HEK293 (cell line): Measurements from ENCODE around the gene EEF2.

Experiments
- CTCF ChIA-PET: fragments of 350-600 bp; formaldehyde crosslinking; extraction: SDS; loops from one replicate; lab custom pipeline; 2021; ENCODE audit warnings: antibody characterized with exemption; lab: Yijun Ruan, JAX
- POLR2A ChIA-PET: fragments of 300-600 bp; formaldehyde crosslinking; extraction: SDS; loops from one replicate; lab custom pipeline; 2020; ENCODE audit warnings: antibody characterized with exemption, inconsistent platforms; lab: Yijun Ruan, JAX
- H3K27ac ChIP-seq: fragments of 200-500 bp; sonication (Bioruptor generic); 2 replicates; pipeline ENCODE4 v1.5.1; 2014; ENCODE audit warnings: low read depth, low read length, control low read depth, inconsistent platforms; ENCODE audit errors: extremely low read depth
- H3K36me3 ChIP-seq, 2 experiments: fragments of 200-500 bp in 1 of 2; sonication (Bioruptor generic) in 1 of 2; 1 replicate in 1 of 2; 2 replicates in 1 of 2; pipeline ENCODE4 v1.5.1; 2014 to 2017; ENCODE audit warnings: inconsistent platforms in 2 of 2, low read length in 2 of 2; ENCODE audit not compliant: control insufficient read depth in 2 of 2, insufficient read depth in 1 of 2
- H3K4me1 ChIP-seq: fragments of 200-500 bp; sonication (Bioruptor generic); 2 replicates; pipeline ENCODE4 v1.5.1; 2014; ENCODE audit warnings: mild to moderate bottlenecking, low read length, inconsistent platforms; ENCODE audit not compliant: control insufficient read depth, insufficient read depth
- H3K4me3 ChIP-seq: 2 replicates; pipeline ENCODE4 v1.5.1; 2011; ENCODE audit warnings: low read depth, mild to moderate bottlenecking, control low read depth, low read length, moderate library complexity
- H3K9me3 ChIP-seq: fragments of 200-500 bp; sonication (Bioruptor generic); 2 replicates; pipeline ENCODE4 v1.5.1; 2014; ENCODE audit warnings: low read depth, low read length, inconsistent platforms; ENCODE audit not compliant: control insufficient read depth, insufficient read depth
- EGR2 ChIP-seq: fragments of 450-650 bp; formaldehyde crosslinking; IDR thresholded peaks from 2 replicates; pipeline ENCODE4 v1.5.1; 2016; ENCODE audit warnings: low read depth, missing biosample characterization, missing genetic modification characterization
- FEZF1 ChIP-seq: fragments of 450-650 bp; formaldehyde crosslinking; IDR thresholded peaks from 2 replicates; pipeline ENCODE4 v1.5.1; 2016; ENCODE audit warnings: missing biosample characterization, missing genetic modification characterization
- GFI1B ChIP-seq: fragments of 450-650 bp; formaldehyde crosslinking; IDR thresholded peaks from 2 replicates; pipeline ENCODE4 v1.5.1; 2016; ENCODE audit warnings: missing biosample characterization, missing genetic modification characterization
- PRDM1 ChIP-seq: fragments of 450-650 bp; formaldehyde crosslinking; IDR thresholded peaks from 2 replicates; pipeline ENCODE4; 2016; ENCODE audit warnings: missing biosample characterization, missing genetic modification characterization
- SCRT2 ChIP-seq: fragments of 450-650 bp; formaldehyde crosslinking; IDR thresholded peaks from 2 replicates; pipeline ENCODE4 v1.5.1; 2016; ENCODE audit warnings: missing biosample characterization, missing genetic modification characterization
- ZNF132 ChIP-seq: fragments of 450-650 bp; formaldehyde crosslinking; IDR thresholded peaks from 2 replicates; pipeline ENCODE4 v1.5.1; 2017; ENCODE audit warnings: missing biosample characterization, missing genetic modification characterization, borderline replicate concordance
- ZNF274 ChIP-seq, 2 experiments: fragments of 200-500 bp in 1 of 2; fragments of 450-650 bp in 1 of 2; sonication (Bioruptor generic) in 1 of 2; formaldehyde crosslinking in 1 of 2; IDR thresholded peaks; 2 replicates each; pipeline versions ENCODE4 v1.5.1 to v1.6.1; 2014 to 2016; ENCODE audit warnings: borderline replicate concordance in 1 of 2, inconsistent platforms in 1 of 2, low read length in 1 of 2, missing biosample characterization in 1 of 2, missing genetic modification characterization in 1 of 2
- ZNF341 ChIP-seq: fragments of 450-650 bp; formaldehyde crosslinking; IDR thresholded peaks from 2 replicates; pipeline ENCODE4; 2016; ENCODE audit warnings: low read depth, missing biosample characterization, missing genetic modification characterization
- ZNF433 ChIP-seq: fragments of 450-650 bp; formaldehyde crosslinking; IDR thresholded peaks from 2 replicates; pipeline ENCODE4 v1.5.1; 2016; ENCODE audit warnings: missing biosample characterization, missing genetic modification characterization, low read depth
- ZNF473 ChIP-seq: fragments of 450-650 bp; formaldehyde crosslinking; IDR thresholded peaks from 2 replicates; pipeline ENCODE4 v1.5.1; 2017; ENCODE audit warnings: missing biosample characterization, missing genetic modification characterization
- ZNF510 ChIP-seq: fragments of 450-650 bp; formaldehyde crosslinking; IDR thresholded peaks from 2 replicates; pipeline ENCODE4 v1.5.1; 2018; ENCODE audit warnings: mild to moderate bottlenecking, missing genetic modification characterization, missing biosample characterization; ENCODE audit not compliant: insufficient replicate concordance
- ZNF624 ChIP-seq: fragments of 450-650 bp; formaldehyde crosslinking; IDR thresholded peaks from 2 replicates; pipeline ENCODE4 v1.5.1; 2017; ENCODE audit warnings: missing biosample characterization, missing genetic modification characterization
- ZNF660 ChIP-seq: fragments of 450-650 bp; IDR thresholded peaks from 2 replicates; pipeline ENCODE4 v1.5.1; 2018; ENCODE audit warnings: missing biosample characterization, mild to moderate bottlenecking, missing genetic modification characterization
- TF ChIP-seq, protein P1 (sequence below): fragments of 450-650 bp; IDR thresholded peaks from 2 replicates; pipeline ENCODE4 v1.5.1; 2018; ENCODE audit warnings: missing biosample characterization, missing genetic modification characterization
- TF ChIP-seq, protein P2 (sequence below): fragments of 450-650 bp; formaldehyde crosslinking; IDR thresholded peaks from 2 replicates; pipeline ENCODE4 v1.5.1; 2016; ENCODE audit warnings: missing biosample characterization, missing genetic modification characterization
- TF ChIP-seq, protein P3 (sequence below): fragments of 450-650 bp; formaldehyde crosslinking; IDR thresholded peaks from 2 replicates; pipeline ENCODE4 v1.5.1; 2016; ENCODE audit warnings: missing biosample characterization, missing genetic modification characterization
- TF ChIP-seq, protein P4 (sequence below): fragments of 450-650 bp; formaldehyde crosslinking; IDR thresholded peaks from 2 replicates; pipeline ENCODE4 v1.5.1; 2016; ENCODE audit warnings: missing biosample characterization, missing genetic modification characterization
- TF ChIP-seq, protein P5 (sequence below): fragments of 450-650 bp; formaldehyde crosslinking; conservative IDR thresholded peaks from 2 replicates; pipeline ENCODE4 v1.5.1; 2016; ENCODE audit warnings: low read depth, missing biosample characterization, missing genetic modification characterization

Gene EEF2

DNA sequence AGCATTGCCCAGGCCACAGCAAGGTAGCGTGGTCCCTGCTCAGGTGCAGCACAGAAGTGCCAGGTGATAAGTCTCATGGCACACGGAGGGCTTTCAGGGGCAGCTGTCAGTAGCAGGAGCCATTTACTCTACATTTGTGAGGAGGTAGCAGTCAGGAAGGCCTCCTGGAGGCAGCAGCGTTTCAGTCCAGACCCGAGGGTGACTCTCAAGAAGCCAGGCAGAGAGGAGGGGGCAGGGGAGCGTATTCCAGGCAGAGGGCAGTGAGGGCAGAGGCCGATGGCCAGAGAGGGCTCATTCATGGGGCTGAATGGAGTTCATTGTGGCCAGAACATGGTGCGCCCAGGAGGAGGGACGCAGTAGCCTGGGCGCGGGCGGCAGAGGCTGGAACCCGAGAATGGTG lies 31.2 kb upstream of the EEF2 start:
- CTCF ChIA-PET = interaction anchor here (0.6 to 0.7 kb wide), 2 partner anchors 16 to 142 kb away, joined by 3 read pairs; no protein-coding TSS in a partner anchor
- POLR2A ChIA-PET = no interaction called here
- H3K27ac ChIP-seq = no peak overlapping the region
- H3K9me3 ChIP-seq = no peaks in the 10 kb centered on the region
- no peak for TF ChIP-seq ZNF132 (tag by site-specific recombination)
- no peak for TF ChIP-seq PRDM1 (tag by site-specific recombination)
- TF ChIP-seq GFI1B = no peak
- no peak for TF ChIP-seq ZNF341 (tag by site-specific recombination)
- no peak for TF ChIP-seq EGR2 (tag by site-specific recombination)
- TF ChIP-seq, protein P1, sequence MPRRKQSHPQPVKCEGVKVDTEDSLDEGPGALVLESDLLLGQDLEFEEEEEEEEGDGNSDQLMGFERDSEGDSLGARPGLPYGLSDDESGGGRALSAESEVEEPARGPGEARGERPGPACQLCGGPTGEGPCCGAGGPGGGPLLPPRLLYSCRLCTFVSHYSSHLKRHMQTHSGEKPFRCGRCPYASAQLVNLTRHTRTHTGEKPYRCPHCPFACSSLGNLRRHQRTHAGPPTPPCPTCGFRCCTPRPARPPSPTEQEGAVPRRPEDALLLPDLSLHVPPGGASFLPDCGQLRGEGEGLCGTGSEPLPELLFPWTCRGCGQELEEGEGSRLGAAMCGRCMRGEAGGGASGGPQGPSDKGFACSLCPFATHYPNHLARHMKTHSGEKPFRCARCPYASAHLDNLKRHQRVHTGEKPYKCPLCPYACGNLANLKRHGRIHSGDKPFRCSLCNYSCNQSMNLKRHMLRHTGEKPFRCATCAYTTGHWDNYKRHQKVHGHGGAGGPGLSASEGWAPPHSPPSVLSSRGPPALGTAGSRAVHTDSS (tag by site-specific recombination) = no peak
- TF ChIP-seq SCRT2 = no peak
- TF ChIP-seq, protein P2, sequence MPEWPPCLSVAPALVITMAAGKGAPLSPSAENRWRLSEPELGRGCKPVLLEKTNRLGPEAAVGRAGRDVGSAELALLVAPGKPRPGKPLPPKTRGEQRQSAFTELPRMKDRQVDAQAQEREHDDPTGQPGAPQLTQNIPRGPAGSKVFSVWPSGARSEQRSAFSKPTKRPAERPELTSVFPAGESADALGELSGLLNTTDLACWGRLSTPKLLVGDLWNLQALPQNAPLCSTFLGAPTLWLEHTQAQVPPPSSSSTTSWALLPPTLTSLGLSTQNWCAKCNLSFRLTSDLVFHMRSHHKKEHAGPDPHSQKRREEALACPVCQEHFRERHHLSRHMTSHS (tag by site-specific recombination) = no peak
- no peak for TF ChIP-seq ZNF624 (tag by site-specific recombination)
- TF ChIP-seq, protein P3, sequence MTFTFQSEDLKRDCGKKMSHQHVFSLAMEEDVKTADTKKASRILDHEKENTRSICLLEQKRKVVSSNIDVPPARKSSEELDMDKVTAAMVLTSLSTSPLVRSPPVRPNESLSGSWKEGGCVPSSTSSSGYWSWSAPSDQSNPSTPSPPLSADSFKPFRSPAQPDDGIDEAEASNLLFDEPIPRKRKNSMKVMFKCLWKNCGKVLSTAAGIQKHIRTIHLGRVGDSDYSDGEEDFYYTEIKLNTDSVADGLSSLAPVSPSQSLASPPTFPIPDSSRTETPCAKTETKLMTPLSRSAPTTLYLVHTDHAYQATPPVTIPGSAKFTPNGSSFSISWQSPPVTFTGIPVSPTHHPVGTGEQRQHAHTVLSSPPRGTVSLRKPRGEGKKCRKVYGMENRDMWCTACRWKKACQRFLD (tag by site-specific recombination) = no peak
- TF ChIP-seq ZNF274 (IDR thresholded peaks at IDR 0.05; ENCODE audit: low read length) = no peak
- TF ChIP-seq ZNF274 (tag by site-specific recombination; IDR thresholded peaks at IDR 0.05; ENCODE audit: borderline replicate concordance) = no peak
- TF ChIP-seq, protein P4, sequence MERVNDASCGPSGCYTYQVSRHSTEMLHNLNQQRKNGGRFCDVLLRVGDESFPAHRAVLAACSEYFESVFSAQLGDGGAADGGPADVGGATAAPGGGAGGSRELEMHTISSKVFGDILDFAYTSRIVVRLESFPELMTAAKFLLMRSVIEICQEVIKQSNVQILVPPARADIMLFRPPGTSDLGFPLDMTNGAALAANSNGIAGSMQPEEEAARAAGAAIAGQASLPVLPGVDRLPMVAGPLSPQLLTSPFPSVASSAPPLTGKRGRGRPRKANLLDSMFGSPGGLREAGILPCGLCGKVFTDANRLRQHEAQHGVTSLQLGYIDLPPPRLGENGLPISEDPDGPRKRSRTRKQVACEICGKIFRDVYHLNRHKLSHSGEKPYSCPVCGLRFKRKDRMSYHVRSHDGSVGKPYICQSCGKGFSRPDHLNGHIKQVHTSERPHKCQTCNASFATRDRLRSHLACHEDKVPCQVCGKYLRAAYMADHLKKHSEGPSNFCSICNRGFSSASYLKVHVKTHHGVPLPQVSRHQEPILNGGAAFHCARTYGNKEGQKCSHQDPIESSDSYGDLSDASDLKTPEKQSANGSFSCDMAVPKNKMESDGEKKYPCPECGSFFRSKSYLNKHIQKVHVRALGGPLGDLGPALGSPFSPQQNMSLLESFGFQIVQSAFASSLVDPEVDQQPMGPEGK (tag by site-specific recombination) = no peak
- TF ChIP-seq ZNF433 (tag by site-specific recombination) = no peak
- H3K4me1 ChIP-seq = no peaks in the 10 kb centered on the region
- peaks cover 3 to 71% of the 10 kb centered on the region in 2 experiments; a peak in 2 of 3 replicates for H3K36me3 ChIP-seq
- no peak overlapping the region for H3K4me3 ChIP-seq

DNA sequence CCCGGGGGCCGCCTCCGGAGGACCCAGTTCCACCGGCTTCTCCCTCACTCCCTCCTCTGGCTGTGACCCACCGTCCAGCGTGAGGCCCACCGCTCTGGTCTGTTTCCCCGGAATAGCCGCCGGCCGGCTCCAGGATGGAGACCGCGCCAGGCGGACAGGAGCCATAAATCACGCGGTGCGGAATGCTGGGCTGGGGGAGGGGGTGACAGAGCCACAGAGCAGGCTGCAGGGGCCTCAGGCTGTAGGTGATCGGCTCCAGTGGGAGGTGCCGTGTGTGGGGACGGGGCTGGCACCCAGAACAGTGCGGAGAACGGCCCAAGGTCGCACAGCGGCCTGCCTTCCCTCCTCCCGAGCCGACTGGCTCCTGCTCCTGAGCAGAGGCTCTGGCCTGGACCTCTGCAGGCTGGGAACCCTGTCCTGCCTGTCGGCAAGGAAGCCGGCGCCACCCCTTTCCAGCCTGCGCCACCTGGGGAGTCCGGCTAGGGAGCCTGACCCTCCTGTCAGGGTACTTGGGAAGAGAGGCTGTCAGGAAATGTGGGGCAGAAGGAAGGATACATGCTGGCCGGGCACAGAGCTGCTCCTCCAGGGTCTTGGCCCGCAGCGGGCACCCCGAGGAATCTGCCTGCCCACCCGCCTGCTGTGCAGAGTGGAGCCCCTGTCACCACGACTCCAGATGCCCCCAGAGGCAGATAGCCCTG lies 30.6 kb upstream of the EEF2 start:
- no peaks in the 10 kb centered on the region for H3K4me1 ChIP-seq
- peaks cover 3 to 67% of the 10 kb centered on the region in 2 experiments; a peak in 2 of 3 replicates for H3K36me3 ChIP-seq
- ChIA-PET CTCF (interaction anchor here (0.6 to 0.7 kb wide), 2 partner anchors 16 to 673 kb away, joined by 3 read pairs; no protein-coding TSS in a partner anchor), POLR2A (no interaction called here)
- no peaks in the 10 kb centered on the region for H3K9me3 ChIP-seq
- no peak overlapping the region for H3K27ac ChIP-seq
- no peak overlapping the region for H3K4me3 ChIP-seq
- TF ChIP-seq, protein P5, sequence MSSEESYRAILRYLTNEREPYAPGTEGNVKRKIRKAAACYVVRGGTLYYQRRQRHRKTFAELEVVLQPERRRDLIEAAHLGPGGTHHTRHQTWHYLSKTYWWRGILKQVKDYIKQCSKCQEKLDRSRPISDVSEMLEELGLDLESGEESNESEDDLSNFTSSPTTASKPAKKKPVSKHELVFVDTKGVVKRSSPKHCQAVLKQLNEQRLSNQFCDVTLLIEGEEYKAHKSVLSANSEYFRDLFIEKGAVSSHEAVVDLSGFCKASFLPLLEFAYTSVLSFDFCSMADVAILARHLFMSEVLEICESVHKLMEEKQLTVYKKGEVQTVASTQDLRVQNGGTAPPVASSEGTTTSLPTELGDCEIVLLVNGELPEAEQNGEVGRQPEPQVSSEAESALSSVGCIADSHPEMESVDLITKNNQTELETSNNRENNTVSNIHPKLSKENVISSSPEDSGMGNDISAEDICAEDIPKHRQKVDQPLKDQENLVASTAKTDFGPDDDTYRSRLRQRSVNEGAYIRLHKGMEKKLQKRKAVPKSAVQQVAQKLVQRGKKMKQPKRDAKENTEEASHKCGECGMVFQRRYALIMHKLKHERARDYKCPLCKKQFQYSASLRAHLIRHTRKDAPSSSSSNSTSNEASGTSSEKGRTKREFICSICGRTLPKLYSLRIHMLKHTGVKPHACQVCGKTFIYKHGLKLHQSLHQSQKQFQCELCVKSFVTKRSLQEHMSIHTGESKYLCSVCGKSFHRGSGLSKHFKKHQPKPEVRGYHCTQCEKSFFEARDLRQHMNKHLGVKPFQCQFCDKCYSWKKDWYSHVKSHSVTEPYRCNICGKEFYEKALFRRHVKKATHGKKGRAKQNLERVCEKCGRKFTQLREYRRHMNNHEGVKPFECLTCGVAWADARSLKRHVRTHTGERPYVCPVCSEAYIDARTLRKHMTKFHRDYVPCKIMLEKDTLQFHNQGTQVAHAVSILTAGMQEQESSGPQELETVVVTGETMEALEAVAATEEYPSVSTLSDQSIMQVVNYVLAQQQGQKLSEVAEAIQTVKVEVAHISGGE = no peak
- TF ChIP-seq ZNF473 (tag by site-specific recombination) = no peak
- no peak for TF ChIP-seq ZNF660 (tag by site-specific recombination)
- no peak for TF ChIP-seq ZNF510 (tag by site-specific recombination)
- TF ChIP-seq ZNF274 (IDR thresholded peaks at IDR 0.05; ENCODE audit: low read length) = no peak
- TF ChIP-seq ZNF274 (tag by site-specific recombination; IDR thresholded peaks at IDR 0.05; ENCODE audit: borderline replicate concordance) = no peak
- TF ChIP-seq FEZF1 (tag by site-specific recombination) = no peak
